A673 (cell line): Measurements from ENCODE around the gene COA6. TPM values are rescaled to one million over a fixed set of nuclear protein-coding genes. Genes with fewer than 3 reads are reported as not detected.

ENCODE experiments used
- BruUV-seq: library from RNA; stranded (reverse); fragments of 400-500 nt; replicated peaks from 2 replicates; lab custom pipeline; 2021; lab: Mats Ljungman, UMichigan
- CTCF ChIA-PET: fragments of 300-600 bp; sonication (Branson Sonifier 250); formaldehyde crosslinking; loops from one replicate; lab custom pipeline; 2022; ENCODE audit warnings: antibody characterized with exemption; lab: Charles Lee
- POLR2A ChIA-PET: fragments of 300-600 bp; sonication (Branson Sonifier 250); formaldehyde crosslinking; loops from one replicate; lab custom pipeline; 2022; ENCODE audit warnings: antibody characterized with exemption; ENCODE audit not compliant: low non-redundant PET; lab: Charles Lee
- DNase-seq: peaks from one replicate; pipeline ENCODE4 v3.0.0-alpha.2; 2015; ENCODE audit warnings: low spot score
- H3K27ac ChIP-seq: fragments of 200-600 bp; sonication (generic); 2 replicates; pipeline ENCODE4 v1.5.1; 2016; ENCODE audit warnings: mixed run types, low read depth, mild to moderate bottlenecking, mixed read lengths, antibody characterized with exemption, low read length; ENCODE audit not compliant: poor library complexity, severe bottlenecking
- H3K27me3 ChIP-seq: fragments of 200-600 bp; sonication (generic); replicated peaks from 2 replicates; pipeline ENCODE4 v1.6.1; 2017; ENCODE audit warnings: mixed run types, low read depth, mild to moderate bottlenecking, mixed read lengths, antibody characterized with exemption, low read length; ENCODE audit not compliant: insufficient read depth, poor library complexity
- H3K36me3 ChIP-seq: fragments of 200-600 bp; sonication (generic); 2 replicates; pipeline ENCODE4 v1.6.1; 2016; ENCODE audit warnings: mixed run types, mild to moderate bottlenecking, mixed read lengths, antibody characterized with exemption, low read length; ENCODE audit not compliant: insufficient read depth, poor library complexity, severe bottlenecking
- H3K4me1 ChIP-seq: fragments of 200-600 bp; sonication (generic); 2 replicates; pipeline ENCODE4 v1.6.1; 2017; ENCODE audit warnings: mixed run types, mild to moderate bottlenecking, mixed read lengths, antibody characterized with exemption, low read length; ENCODE audit not compliant: insufficient read depth, poor library complexity, severe bottlenecking
- H3K4me3 ChIP-seq: fragments of 200-600 bp; sonication (generic); 2 replicates; pipeline ENCODE4 v1.5.1; 2016; ENCODE audit warnings: low read depth, mixed run types, mild to moderate bottlenecking, mixed read lengths, low read length; ENCODE audit not compliant: poor library complexity, severe bottlenecking
- H3K9me3 ChIP-seq: fragments of 200-600 bp; sonication (generic); 2 replicates; pipeline ENCODE4 v1.6.1; 2016; ENCODE audit warnings: mixed run types, low read depth, mild to moderate bottlenecking, mixed read lengths, antibody characterized with exemption, low read length; ENCODE audit not compliant: poor library complexity, severe bottlenecking
- EZH2 ChIP-seq: fragments of 200-600 bp; sonication (generic); IDR thresholded peaks from 2 replicates; pipeline ENCODE4 v1.6.1; 2017; ENCODE audit warnings: borderline replicate concordance, low read depth, mild to moderate bottlenecking, mixed read lengths, antibody characterized with exemption, low read length; ENCODE audit not compliant: poor library complexity, severe bottlenecking
- intact Hi-C: fragments of 100-400 bp; cut with micrococcal nuclease; formaldehyde crosslinking; loops from one replicate; pipeline ENCODE4 v1.10.0; 2022; ENCODE audit not compliant: unreplicated experiment
- total RNA-seq: library from RNA; stranded (reverse); gene quantifications from 2 replicates; pipeline ENCODE4 v1.2.3, GENCODE V29; 2021
- TF ChIP-seq, protein P1 (sequence below): fragments of 300-800, 200-600 bp; sonication (generic); conservative IDR thresholded peaks from 2 replicates; pipeline ENCODE4 v1.5.1; 2017; ENCODE audit warnings: low read depth, mild to moderate bottlenecking, antibody characterized with exemption, low read length, moderate library complexity, mixed read lengths

The COA6 gene
- total RNA-seq, 1 experiment from 2014 or later, result 88.4 TPM

DNA sequence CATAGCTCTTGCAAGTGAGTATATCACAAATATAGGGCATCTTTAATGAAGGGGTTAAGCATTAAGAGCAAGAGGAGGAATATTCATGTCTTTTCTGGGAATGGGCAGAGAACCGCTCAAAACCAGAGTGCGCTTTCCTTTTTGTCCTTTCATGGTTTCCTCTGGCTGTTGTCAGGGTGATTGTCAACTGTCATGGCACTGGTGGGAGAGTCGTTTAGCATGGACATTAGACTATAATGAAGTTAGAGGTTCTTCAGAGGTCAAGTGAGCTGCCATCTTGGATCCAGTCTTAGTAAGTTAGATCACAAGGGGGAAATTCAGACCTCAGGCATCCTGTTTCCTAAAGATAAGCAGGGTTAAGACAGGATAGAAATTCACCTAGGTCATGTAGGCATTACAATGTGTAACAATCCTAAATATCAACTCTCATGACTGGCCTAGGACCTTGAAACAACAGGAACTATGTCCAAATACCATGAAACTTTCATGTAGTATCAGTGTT, 12.1 kb upstream of the COA6 start:
- H3K4me3 ChIP-seq, result no peak overlapping the region
- POLR2A ChIA-PET, result no interaction called here
- CTCF ChIA-PET, result no interaction called here
- H3K27ac ChIP-seq, result no peak overlapping the region
- H3K27me3 ChIP-seq, result no peaks in the 10 kb centered on the region
- BruUV-seq, result no TSS peak
- intact Hi-C loops, result no loop called here
- no peaks in the 10 kb centered on the region for H3K36me3 ChIP-seq
- DNase-seq, result no peak
- TF ChIP-seq, protein P1, sequence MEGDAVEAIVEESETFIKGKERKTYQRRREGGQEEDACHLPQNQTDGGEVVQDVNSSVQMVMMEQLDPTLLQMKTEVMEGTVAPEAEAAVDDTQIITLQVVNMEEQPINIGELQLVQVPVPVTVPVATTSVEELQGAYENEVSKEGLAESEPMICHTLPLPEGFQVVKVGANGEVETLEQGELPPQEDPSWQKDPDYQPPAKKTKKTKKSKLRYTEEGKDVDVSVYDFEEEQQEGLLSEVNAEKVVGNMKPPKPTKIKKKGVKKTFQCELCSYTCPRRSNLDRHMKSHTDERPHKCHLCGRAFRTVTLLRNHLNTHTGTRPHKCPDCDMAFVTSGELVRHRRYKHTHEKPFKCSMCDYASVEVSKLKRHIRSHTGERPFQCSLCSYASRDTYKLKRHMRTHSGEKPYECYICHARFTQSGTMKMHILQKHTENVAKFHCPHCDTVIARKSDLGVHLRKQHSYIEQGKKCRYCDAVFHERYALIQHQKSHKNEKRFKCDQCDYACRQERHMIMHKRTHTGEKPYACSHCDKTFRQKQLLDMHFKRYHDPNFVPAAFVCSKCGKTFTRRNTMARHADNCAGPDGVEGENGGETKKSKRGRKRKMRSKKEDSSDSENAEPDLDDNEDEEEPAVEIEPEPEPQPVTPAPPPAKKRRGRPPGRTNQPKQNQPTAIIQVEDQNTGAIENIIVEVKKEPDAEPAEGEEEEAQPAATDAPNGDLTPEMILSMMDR, result no peak
- TF ChIP-seq EZH2, result no peak
- H3K9me3 ChIP-seq, result no peaks in the 10 kb centered on the region
- H3K4me1 ChIP-seq, result no peaks in the 10 kb centered on the region

- POLR2A ChIA-PET, result no interaction called here
- Histone ChIP-seq H3K36me3 (no peaks in the 10 kb centered on the region), H3K4me1 (no peaks in the 10 kb centered on the region), H3K27me3 (no peaks in the 10 kb centered on the region), H3K4me3 (no peak overlapping the region), H3K9me3 (no peaks in the 10 kb centered on the region), H3K27ac (no peak overlapping the region)
- BruUV-seq, result no TSS peak
- intact Hi-C loops, result no loop called here
- CTCF ChIA-PET, result no interaction called here
- no peak for DNase-seq
- TF ChIP-seq, protein P1, result no peak
- no peak for TF ChIP-seq EZH2
Observed at GRCh38 chr1:234362558-234362957, 10.7 kb upstream of the COA6 start.

- H3K9me3 ChIP-seq, result no peaks in the 10 kb centered on the region
- no peak for DNase-seq
- H3K27me3 ChIP-seq, result no peaks in the 10 kb centered on the region
- ChIA-PET POLR2A (no interaction called here), CTCF (no interaction called here)
- no TSS peak for BruUV-seq
- H3K27ac ChIP-seq, result no peak overlapping the region
- H3K4me3 ChIP-seq, result no peak overlapping the region
- no peaks in the 10 kb centered on the region for H3K36me3 ChIP-seq
- intact Hi-C loops, result no loop called here
- no peak for TF ChIP-seq EZH2
- TF ChIP-seq, protein P1, result no peak
- H3K4me1 ChIP-seq, result peaks cover 8% of the 10 kb centered on the region
Observed at GRCh38 chr1:234368320-234369032, 4.8 kb upstream of the COA6 start.
